Measurements from ENCODE around the gene IQCE. TPM values are rescaled to one million over a fixed set of nuclear protein-coding genes. Genes with fewer than 3 reads are reported as not detected.

IQCE gene
- total RNA-seq, 3 donors from 2014 or later (not counting 1 experiment from before 2014, with no cell fraction given), result 9.6 to 13.5 (median 11.3) TPM

- H3K27ac Mint-ChIP-seq, result no peak overlapping the region
- Histone ChIP-seq H3K4me3 (ENCODE audit: low read length) (no peak overlapping the region), H3K4me1 (ENCODE audit: control insufficient read depth, insufficient read depth, low read length) (no peaks in the 10 kb centered on the region), H3K9me3 (ENCODE audit: control insufficient read depth, insufficient read depth, low read length) (no peaks in the 10 kb centered on the region), H3K27me3 (ENCODE audit: control insufficient read depth, insufficient read depth, low read length) (no peaks in the 10 kb centered on the region), H3K36me3 (ENCODE audit: control insufficient read depth, insufficient read depth, low read length) (peaks cover 7% of the 10 kb centered on the region), H3K27ac (ENCODE audit: low read length) (no peak overlapping the region)
- H3K4me1 Mint-ChIP-seq, result no peaks in the 10 kb centered on the region
- H3K9me3 Mint-ChIP-seq, result no peaks in the 10 kb centered on the region
- ATAC-seq (no peak), DNase-seq (no peak)
- H3K27me3 Mint-ChIP-seq (ENCODE audit: low read depth in 2 of 2), result no peaks in the 10 kb centered on the region
- intact Hi-C loops (cut with micrococcal nuclease), result no loop called here
- H3K4me3 Mint-ChIP-seq, result no peak overlapping the region
- WGBS (ENCODE audit: insufficient coverage), result 97% methylated on average over 23 of the region's 23 CpGs
- no peak for TF ChIP-seq CTCF (IDR thresholded peaks at IDR 0.05)
- no peaks in the 10 kb centered on the region for H3K36me3 Mint-ChIP-seq
Observed at GRCh38 chr7:2592375-2592865, 33.6 kb downstream of the IQCE start.

DNA sequence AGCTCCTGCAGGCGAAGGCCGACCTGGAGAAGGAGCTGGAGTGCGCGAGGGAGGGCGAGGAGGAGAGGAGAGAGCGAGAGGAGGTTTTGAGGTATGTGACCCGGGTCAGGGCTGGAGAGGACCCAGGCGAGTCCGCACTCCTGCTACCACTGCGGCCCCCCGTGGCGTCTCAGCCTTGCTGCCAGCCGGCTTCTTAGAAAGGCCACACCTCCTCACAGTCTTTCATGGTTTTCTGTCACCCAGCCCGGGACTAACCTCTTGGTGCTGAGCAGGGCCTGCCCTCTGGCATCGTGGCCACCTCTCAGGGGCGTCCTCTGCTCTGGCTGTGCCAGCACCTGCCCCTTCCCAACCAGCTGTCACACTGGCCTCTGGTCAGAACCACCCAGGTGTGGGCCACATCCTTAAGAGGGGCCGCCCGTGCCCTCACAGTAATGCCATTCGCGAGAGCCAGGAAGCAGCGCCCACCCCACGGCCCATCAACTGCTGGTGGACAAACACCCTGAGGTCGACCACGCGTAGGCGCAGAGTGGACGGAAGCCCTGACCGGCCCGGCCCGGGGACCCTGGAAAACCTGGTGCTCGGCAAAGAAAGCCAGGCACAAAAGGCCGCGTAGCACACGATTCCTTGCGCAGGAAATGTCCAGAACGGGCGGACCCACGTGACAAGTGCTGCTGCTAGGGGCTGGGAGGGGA, 34.4 kb downstream of the IQCE start:
- Mint-ChIP-seq H3K4me1 (no peaks in the 10 kb centered on the region), H3K36me3 (no peaks in the 10 kb centered on the region), H3K9me3 (no peaks in the 10 kb centered on the region), H3K27me3 (ENCODE audit: low read depth in 2 of 2) (no peaks in the 10 kb centered on the region), H3K4me3 (no peak overlapping the region), H3K27ac (no peak overlapping the region)
- 95% methylated on average over 38 of the region's 38 CpGs for WGBS (ENCODE audit: insufficient coverage)
- Histone ChIP-seq H3K36me3 (ENCODE audit: control insufficient read depth, insufficient read depth, low read length) (peaks cover 7% of the 10 kb centered on the region), H3K9me3 (ENCODE audit: control insufficient read depth, insufficient read depth, low read length) (no peaks in the 10 kb centered on the region), H3K27ac (ENCODE audit: low read length) (no peak overlapping the region), H3K4me3 (ENCODE audit: low read length) (no peak overlapping the region), H3K4me1 (ENCODE audit: control insufficient read depth, insufficient read depth, low read length) (no peaks in the 10 kb centered on the region), H3K27me3 (ENCODE audit: control insufficient read depth, insufficient read depth, low read length) (no peaks in the 10 kb centered on the region)
- no peak for TF ChIP-seq CTCF (IDR thresholded peaks at IDR 0.05)
- ATAC-seq (no peak), DNase-seq (no peak)
- intact Hi-C loops (cut with micrococcal nuclease), result no loop called here

DNA sequence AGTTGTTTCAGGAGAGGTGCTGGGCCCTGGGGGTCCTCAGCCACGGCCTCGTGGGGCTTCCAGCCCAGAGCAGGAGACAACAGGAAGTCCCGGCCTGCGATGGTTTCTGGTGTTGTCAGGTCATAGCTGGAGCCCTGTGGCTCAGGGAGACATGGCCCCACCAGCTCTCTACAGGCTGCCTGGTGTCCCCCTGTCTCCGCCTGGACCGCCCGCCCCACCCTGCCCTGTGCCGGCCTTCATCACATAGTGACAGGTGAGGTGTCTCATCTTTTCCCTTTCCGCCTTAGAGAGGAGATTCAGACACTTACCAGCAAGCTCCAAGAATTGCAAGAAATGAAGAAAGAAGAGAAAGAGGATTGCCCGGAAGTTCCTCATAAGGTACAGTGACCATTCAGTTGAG, 35.8 kb downstream of the IQCE start:
- Mint-ChIP-seq H3K27ac (no peak overlapping the region), H3K36me3 (no peaks in the 10 kb centered on the region), H3K27me3 (ENCODE audit: low read depth in 2 of 2) (no peaks in the 10 kb centered on the region), H3K4me3 (no peak overlapping the region), H3K4me1 (no peaks in the 10 kb centered on the region), H3K9me3 (no peaks in the 10 kb centered on the region)
- TF ChIP-seq CTCF (IDR thresholded peaks at IDR 0.05), result no peak
- Histone ChIP-seq H3K4me1 (ENCODE audit: control insufficient read depth, insufficient read depth, low read length) (no peaks in the 10 kb centered on the region), H3K9me3 (ENCODE audit: control insufficient read depth, insufficient read depth, low read length) (no peaks in the 10 kb centered on the region), H3K36me3 (ENCODE audit: control insufficient read depth, insufficient read depth, low read length) (peaks cover 13% of the 10 kb centered on the region), H3K4me3 (ENCODE audit: low read length) (no peak overlapping the region), H3K27me3 (ENCODE audit: control insufficient read depth, insufficient read depth, low read length) (no peaks in the 10 kb centered on the region), H3K27ac (ENCODE audit: low read length) (no peak overlapping the region)
- DNase-seq, result no peak
- ATAC-seq, result no peak
- intact Hi-C loops (cut with micrococcal nuclease), result no loop called here
- WGBS (ENCODE audit: insufficient coverage), result 84% methylated on average over 10 of the region's 10 CpGs

Data from natural killer cell (primary cell).